ENCODE measurements around the gene STEAP4.
A peak's percentile ranks its signal among the peaks of the same experiment; 100 is the strongest.

STEAP4 gene

GRCh38 chr7:88302486-88302885, 4.2 kb downstream of the STEAP4 start:
- peak overlapping the region; percentile 72 for H3K27ac ChIP-seq
- no peak for TF ChIP-seq CTCF (conservative IDR thresholded peaks at IDR 0.05)

- no peak for TF ChIP-seq CTCF (conservative IDR thresholded peaks at IDR 0.05)
Measured at GRCh38 chr7:88301924-88302323, 4.8 kb downstream of the STEAP4 start.

GRCh38 chr7:88300401-88300945, 6.2 kb downstream of the STEAP4 start:
- no peak for TF ChIP-seq CTCF (conservative IDR thresholded peaks at IDR 0.05)
- no peak overlapping the region for H3K27ac ChIP-seq

More at GRCh38 chr7:88301924-88302323, 4.8 kb downstream of the STEAP4 start:
- peak overlapping the region; percentile 72; the same call in 1 of the 2 replicates for H3K27ac ChIP-seq

GRCh38 chr7:88299126-88299525, 7.6 kb downstream of the STEAP4 start:
- no peak overlapping the region for H3K27ac ChIP-seq
- TF ChIP-seq CTCF (conservative IDR thresholded peaks at IDR 0.05), result no peak

- H3K27ac ChIP-seq, result no peak overlapping the region
- TF ChIP-seq CTCF (conservative IDR thresholded peaks at IDR 0.05), result no peak
Measured at GRCh38 chr7:88293866-88294265, 12.8 kb downstream of the STEAP4 start.

GRCh38 chr7:88291398-88292173, 15.1 kb downstream of the STEAP4 start:
- H3K27ac ChIP-seq, result peak overlapping the region; percentile 71
- TF ChIP-seq CTCF (conservative IDR thresholded peaks at IDR 0.05), result no peak

- TF ChIP-seq CTCF (conservative IDR thresholded peaks at IDR 0.05), result no peak
Measured at GRCh38 chr7:88290491-88290890, 16.2 kb downstream of the STEAP4 start.

More at GRCh38 chr7:88290491-88290890, 16.2 kb downstream of the STEAP4 start:
- peak overlapping the region; percentile 71 for H3K27ac ChIP-seq

All from VCaP (cell line).